Brain microvascular endothelial cell (primary cell): ENCODE results near the gene TAS2R19.
"Not testable (repeated sequence)": the region's sequence is repeated elsewhere in the genome, so short reads cannot be mapped to it uniquely, and the experiment has no call there.

Experiments used
- DNase-seq: peaks from one replicate; pipeline ENCODE4 v3.0.0-alpha.2; 2020
- H3K27ac ChIP-seq: fragments of 250-450 bp; sonication (Bioruptor Pico); 2 replicates; pipeline ENCODE4 v1.5.1; 2020; ENCODE audit warnings: mild to moderate bottlenecking, moderate library complexity
- H3K27me3 ChIP-seq: fragments of 250-450 bp; sonication (Bioruptor Pico); replicated peaks from 2 replicates; pipeline ENCODE4 v1.5.1; 2020; ENCODE audit warnings: mild to moderate bottlenecking
- H3K36me3 ChIP-seq: fragments of 250-450 bp; sonication (Bioruptor Pico); replicated peaks from 2 replicates; pipeline ENCODE4 v1.5.1; 2020; ENCODE audit warnings: mild to moderate bottlenecking
- H3K4me3 ChIP-seq: 2 replicates; pipeline ENCODE4 v1.5.1; 2011; ENCODE audit warnings: low read depth, mild to moderate bottlenecking, control low read depth, low read length, moderate library complexity
- CTCF ChIP-seq: IDR thresholded peaks from 2 replicates; pipeline ENCODE4 v1.5.1; 2011; ENCODE audit warnings: low read depth, mild to moderate bottlenecking, moderate library complexity, low read length, control low read depth, inconsistent platforms; ENCODE audit errors: missing control alignments
- in situ Hi-C: cut with HindIII; loops from 2 replicates; pipeline ENCODE4 v1.10.0; 2017; ENCODE audit warnings: low sequenced_read_pairs, low pct_ligation_motif_present

The TAS2R19 gene

GRCh38 chr12:11022520-11022919 is at the start of gene TAS2R19:
Gene TAS2R19, minus strand, starts transcription at chr12:11022620. Its CDS starts 49 bp downstream, at chr12:11022571.
- in situ Hi-C loops, result no loop called here
- TF ChIP-seq CTCF, result no peak
- DNase-seq, result no peak

DNA sequence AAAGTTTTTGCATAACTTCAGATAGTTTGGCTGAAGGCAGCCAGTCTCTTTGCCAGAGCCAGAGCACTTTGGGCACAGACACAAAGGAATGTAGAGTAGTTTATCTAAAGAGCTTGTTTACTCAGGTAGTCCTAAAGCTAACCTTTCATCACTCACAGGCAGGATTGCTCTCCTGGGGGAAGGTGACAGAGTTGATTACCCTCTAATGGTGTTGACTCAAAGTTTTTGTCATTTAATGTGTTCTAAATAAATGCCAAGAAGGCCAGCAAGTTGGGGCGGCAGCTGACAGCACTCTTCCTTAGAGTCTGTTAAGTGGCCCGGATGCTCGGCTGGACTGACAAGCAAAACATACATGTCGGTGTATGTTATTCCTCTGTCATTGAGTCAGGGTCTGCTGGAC is 49.0 kb upstream of the TAS2R19 start:
- no peaks in the 10 kb centered on the region for H3K36me3 ChIP-seq
- no peak overlapping the region for H3K4me3 ChIP-seq
- no peak for TF ChIP-seq CTCF
- no peaks in the 10 kb centered on the region for H3K27me3 ChIP-seq
- in situ Hi-C loops, result no loop called here
- H3K27ac ChIP-seq, result no peak overlapping the region
- DNase-seq, result no peak

More at GRCh38 chr12:11022520-11022919, at the start of gene TAS2R19:
- H3K27ac ChIP-seq, result no peak within 1 kb of the TSS
- H3K4me3 ChIP-seq, result no peak within 1 kb of the TSS
- no peaks in the 10 kb centered on the region for H3K27me3 ChIP-seq
- no peaks in the 10 kb centered on the region for H3K36me3 ChIP-seq

GRCh38 chr12:11070999-11071398 is 48.6 kb upstream of the TAS2R19 start:
- in situ Hi-C loops, result no loop called here

GRCh38 chr12:11069854-11070365 is 47.5 kb upstream of the TAS2R19 start:
- no peak overlapping the region for H3K27ac ChIP-seq
- in situ Hi-C loops, result no loop called here

More at GRCh38 chr12:11070999-11071398, 48.6 kb upstream of the TAS2R19 start:
- no peak overlapping the region for H3K4me3 ChIP-seq
- no peaks in the 10 kb centered on the region for H3K27me3 ChIP-seq
- no peak for DNase-seq
- no peak overlapping the region for H3K27ac ChIP-seq
- TF ChIP-seq CTCF, result no peak
- H3K36me3 ChIP-seq, result no peaks in the 10 kb centered on the region

DNA sequence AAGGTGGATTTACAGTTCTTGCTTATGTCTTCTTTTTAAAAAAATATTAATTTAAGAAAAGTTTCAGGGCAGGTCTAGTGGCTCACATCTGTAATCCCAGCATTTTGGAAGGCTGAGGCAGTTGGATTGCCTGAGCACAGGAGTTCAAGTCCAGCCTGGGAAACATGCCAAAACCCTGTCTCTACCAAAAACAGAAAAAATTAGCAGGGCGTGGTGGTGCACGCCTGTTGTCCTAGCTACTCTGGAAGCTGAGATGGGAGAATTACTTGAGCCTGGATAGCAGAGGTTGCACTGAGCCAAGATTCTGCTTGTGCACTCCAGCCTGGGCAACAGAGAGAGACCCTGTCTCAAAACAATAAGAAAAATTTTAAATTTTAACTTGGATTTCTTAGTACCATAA is 45.1 kb upstream of the TAS2R19 start:
- in situ Hi-C loops, result no loop called here
- no peak overlapping the region for H3K4me3 ChIP-seq
- no peak for DNase-seq
- no peak for TF ChIP-seq CTCF
- no peaks in the 10 kb centered on the region for H3K27me3 ChIP-seq
- H3K36me3 ChIP-seq, result no peaks in the 10 kb centered on the region
- no peak overlapping the region for H3K27ac ChIP-seq

More at GRCh38 chr12:11069854-11070365, 47.5 kb upstream of the TAS2R19 start:
- Histone ChIP-seq H3K4me3 (no peak overlapping the region), H3K27me3 (no peaks in the 10 kb centered on the region), H3K36me3 (no peaks in the 10 kb centered on the region)
- DNase-seq, result no peak
- TF ChIP-seq CTCF, result no peak

GRCh38 chr12:11062194-11062593 is 39.8 kb upstream of the TAS2R19 start, which contains the start of gene TAS2R46:
Gene TAS2R46, minus strand, starts transcription at chr12:11062294. Its CDS starts 0 bp downstream, at chr12:11062294.
- H3K27ac ChIP-seq, H3K27me3 ChIP-seq: not testable (repeated sequence)

More at GRCh38 chr12:11062194-11062593, 39.8 kb upstream of the TAS2R19 start, which contains the start of gene TAS2R46:
- in situ Hi-C loops, H3K36me3 ChIP-seq, DNase-seq, H3K4me3 ChIP-seq: not testable (repeated sequence)
